ENCODE data around the gene NCAPD3. TPM values are rescaled to one million over a fixed set of nuclear protein-coding genes. Genes with fewer than 3 reads are reported as not detected.

The NCAPD3 gene
- total and polyA plus RNA-seq, 2 donors (not counting 3 experiments of a cell fraction or from before 2014, with no cell fraction given): 22.6 to 43.8 TPM

DNA sequence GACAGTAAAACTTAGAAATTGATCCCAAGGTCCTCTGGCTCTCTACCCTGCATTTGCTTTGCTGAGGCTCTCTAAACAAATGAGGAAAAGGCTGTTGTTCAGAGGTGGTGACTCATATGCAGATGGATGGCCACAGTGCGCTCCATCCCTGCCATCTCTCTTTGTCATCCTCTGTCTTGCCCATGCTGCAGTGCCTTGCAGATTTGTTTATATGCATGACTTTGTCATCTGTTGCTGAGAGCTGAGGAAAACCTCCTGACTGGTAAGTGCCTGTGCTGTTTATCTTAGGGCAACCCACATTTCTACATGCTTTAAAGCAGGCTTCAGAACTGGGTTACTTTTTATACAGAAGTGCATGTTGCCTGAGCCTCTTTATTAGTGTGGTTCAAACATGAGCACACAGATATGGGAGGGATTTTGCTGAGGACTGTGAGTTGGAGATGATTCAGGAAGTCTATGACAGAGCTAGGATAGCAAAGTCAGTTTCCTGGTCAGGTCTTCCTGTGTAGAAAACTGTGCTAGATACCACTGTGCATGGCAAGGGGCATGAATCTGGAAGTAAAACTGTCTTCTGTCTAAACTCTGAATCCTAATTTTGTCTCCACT, 97.4 kb downstream of the NCAPD3 start:
- intact Hi-C loops (cut with micrococcal nuclease) (no loop called here), dilution Hi-C loops (cut with MboI; ENCODE audit: extremely low pct_ligation_motif_present, low sequenced_read_pairs) (no loop called here)
- H3K9me3 ChIP-seq (replicated peaks; ENCODE audit: control insufficient read depth, insufficient read depth, low read length): no peaks in the 10 kb centered on the region
- FAIRE-seq (peak; percentile 68), DNase-seq (ENCODE audit: low read depth, low spot score) (peak; percentile 72)
- H3K27ac ChIP-seq (ENCODE audit: insufficient read depth, low read depth, low read length): peak overlapping the region; percentile 68
- H4K20me1 ChIP-seq (replicated peaks; ENCODE audit: control insufficient read depth, extremely low read depth, insufficient read depth, low read length): no peaks in the 10 kb centered on the region
- H3K36me3 ChIP-seq (ENCODE audit: control insufficient read depth in 2 of 2, extremely low read depth in 1 of 2, insufficient read depth in 2 of 2, low read length in 2 of 2): no peaks in the 10 kb centered on the region
- no TSS peak for BruUV-seq (replicated peaks)
- ChIA-PET CTCF (interaction anchor here (1.2 to 4.1 kb wide), 5 partner anchors 11 to 92 kb away, joined by 4 to 38 read pairs (median 4); partner anchors contain the start of gene JAM3), POLR2A (no interaction called here)
- H3K4me1 ChIP-seq (ENCODE audit: control insufficient read depth, extremely low read depth, insufficient read depth, low read length): peaks cover 46% of the 10 kb centered on the region
- H3K27me3 ChIP-seq (ENCODE audit: control insufficient read depth in 2 of 2, insufficient read depth in 2 of 2, low read length in 2 of 2): no peaks in the 10 kb centered on the region
- no peak overlapping the region for H3K9ac ChIP-seq (replicated peaks; ENCODE audit: extremely low read depth, insufficient read depth, low read length)
- peak overlapping the region; percentile 70 for H3K4me2 ChIP-seq (ENCODE audit: insufficient read depth, low read length)
- H3K79me2 ChIP-seq (ENCODE audit: control insufficient read depth, insufficient read depth, low read length): no peaks in the 10 kb centered on the region
- H3K9me1 ChIP-seq (replicated peaks; ENCODE audit: control insufficient read depth, extremely low read depth, insufficient read depth, low read length): no peaks in the 10 kb centered on the region
- no peak overlapping the region for H3K4me3 ChIP-seq (replicated peaks in 1 of 3; ENCODE audit: insufficient read depth in 1 of 3, low read depth in 1 of 3, low read length in 3 of 3)
- no peak overlapping the region for H2AFZ ChIP-seq (ENCODE audit: low read depth, low read length)
- TF ChIP-seq EZH2 (IDR thresholded peaks at IDR 0.05; ENCODE audit: borderline replicate concordance, low read depth, low read length, severe bottlenecking): no peak
- TF ChIP-seq MAX (IDR thresholded peaks at IDR 0.05; ENCODE audit: insufficient read depth, insufficient read length): no peak
- TF ChIP-seq POLR2AphosphoS5 (IDR thresholded peaks at IDR 0.05; ENCODE audit: insufficient read depth, low read depth, low read length): peak; percentile 21
- TF ChIP-seq CTCF (IDR thresholded peaks at IDR 0.05; ENCODE audit: extremely low read depth in 1 of 2, insufficient read depth in 1 of 2, low read depth in 1 of 2, low read length in 2 of 2): no peak
- no peak for TF ChIP-seq MYC (IDR thresholded peaks at IDR 0.05; ENCODE audit: low read depth, low read length)
- TF ChIP-seq FOS (IDR thresholded peaks at IDR 0.05; ENCODE audit: borderline replicate concordance, insufficient read depth, low read length): peak; percentile 72
- TF ChIP-seq JUN (IDR thresholded peaks at IDR 0.05; ENCODE audit: borderline replicate concordance, insufficient read depth, insufficient read length, low read depth): peak; percentile 78
- no peak for TF ChIP-seq GATA2 (IDR thresholded peaks at IDR 0.05; ENCODE audit: insufficient read depth, insufficient read length, low read depth, low read length)
- TF ChIP-seq POLR2A (IDR thresholded peaks at IDR 0.05; ENCODE audit: low read depth, low read length): peak; percentile 18
